ENCODE measurements around the gene METTL24.
"Not testable (repeated sequence)": the region's sequence is repeated elsewhere in the genome, so short reads cannot be mapped to it uniquely, and the experiment has no call there.

METTL24 gene

DNA sequence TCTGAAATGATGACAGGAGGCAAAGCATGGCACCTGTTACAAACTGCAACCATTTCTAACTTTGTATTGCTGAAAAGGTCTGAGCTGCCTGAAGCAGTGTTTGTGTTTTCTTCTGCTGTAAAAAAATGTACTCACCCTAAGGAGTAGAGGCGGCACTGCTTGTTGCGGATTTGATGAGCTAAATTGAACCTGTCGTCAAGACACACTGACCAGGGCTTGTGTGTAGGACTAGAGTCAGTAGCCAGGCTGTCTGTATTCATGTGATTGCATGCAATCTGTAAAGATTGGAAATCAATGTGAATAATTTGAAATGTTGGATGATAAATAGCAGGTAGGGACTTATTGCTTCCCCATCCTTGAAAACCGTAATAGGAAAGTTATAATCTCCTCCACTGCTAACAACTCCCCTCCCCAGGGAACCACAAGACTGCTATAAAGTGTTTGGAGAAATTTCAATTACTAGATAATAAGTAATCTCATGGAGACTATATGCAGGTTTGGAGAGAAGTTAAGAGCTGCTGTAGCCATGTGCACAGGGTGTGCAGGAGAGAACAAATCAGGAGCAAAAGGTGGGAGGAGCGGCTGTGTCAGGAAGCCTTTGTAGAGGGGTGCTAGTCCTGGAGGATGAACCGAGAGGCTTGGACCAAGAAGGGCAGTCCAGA is 42.8 kb downstream of the METTL24 start:
- DNase-seq (ENCODE audit: low read depth in 3 of 3) = no peak

GRCh38 chr6:110310861-110311446 is 47.2 kb downstream of the METTL24 start:
- no peak for DNase-seq (ENCODE audit: low read depth in 3 of 3)

DNA sequence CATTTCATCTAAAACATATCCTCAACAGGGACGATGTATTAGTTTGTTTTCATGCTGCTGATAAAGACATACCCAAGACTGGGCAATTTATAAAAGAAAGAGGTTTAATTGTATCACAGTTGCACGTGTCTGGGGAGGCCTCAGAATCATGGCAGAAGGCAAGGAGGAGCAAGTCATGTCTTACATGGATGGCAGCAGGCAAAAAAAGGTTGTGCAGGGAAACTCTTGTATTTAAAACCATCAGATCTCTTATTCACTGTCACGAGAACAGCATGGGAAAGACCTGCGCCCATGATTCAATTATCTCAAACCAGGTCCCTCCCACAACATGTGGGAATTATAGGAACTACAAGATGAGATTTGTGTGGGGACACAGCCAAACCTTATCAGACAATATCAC is 48.7 kb downstream of the METTL24 start:
- DNase-seq (ENCODE audit: low read depth in 3 of 3) = not testable (repeated sequence)

DNA sequence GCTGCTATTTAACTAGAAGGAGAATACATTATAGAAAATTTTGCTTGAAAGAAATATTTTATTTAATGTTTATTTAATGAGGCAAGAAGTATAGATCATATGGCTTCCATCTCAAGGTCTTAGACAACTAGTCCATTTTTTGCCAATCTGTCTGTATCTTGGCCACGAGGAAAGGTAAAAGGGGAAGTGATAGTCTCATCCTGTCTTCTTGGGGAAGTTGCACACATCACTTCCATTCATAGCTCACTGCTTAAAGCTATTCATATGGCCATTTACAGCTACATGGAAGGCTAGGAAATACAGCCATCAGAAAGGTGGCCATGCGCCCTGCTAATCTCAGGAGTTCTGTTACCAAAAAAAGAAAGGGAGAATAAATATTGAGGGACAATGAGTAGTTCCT is 50.8 kb downstream of the METTL24 start:
- no peak for DNase-seq (ENCODE audit: low read depth in 3 of 3)

DNA sequence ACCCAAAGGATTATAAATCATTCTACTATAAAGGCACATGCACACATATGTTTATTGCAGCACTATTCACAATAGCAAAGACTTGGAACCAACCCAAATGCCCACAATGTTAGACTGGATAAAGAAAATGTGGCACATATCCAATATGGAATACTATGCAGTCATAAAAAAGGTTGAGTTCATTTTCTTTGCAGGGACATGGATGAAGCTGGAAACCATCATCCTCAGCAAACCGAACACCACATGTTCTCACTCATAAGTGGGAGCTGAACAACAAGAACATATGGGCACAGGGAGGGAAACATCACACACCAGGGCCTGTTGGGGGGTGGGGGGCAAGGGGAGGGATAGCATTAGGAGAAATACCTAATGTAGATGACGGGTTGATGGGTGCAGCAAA is 52.3 kb downstream of the METTL24 start:
- DNase-seq (ENCODE audit: low read depth in 3 of 3) = not testable (repeated sequence)

DNA sequence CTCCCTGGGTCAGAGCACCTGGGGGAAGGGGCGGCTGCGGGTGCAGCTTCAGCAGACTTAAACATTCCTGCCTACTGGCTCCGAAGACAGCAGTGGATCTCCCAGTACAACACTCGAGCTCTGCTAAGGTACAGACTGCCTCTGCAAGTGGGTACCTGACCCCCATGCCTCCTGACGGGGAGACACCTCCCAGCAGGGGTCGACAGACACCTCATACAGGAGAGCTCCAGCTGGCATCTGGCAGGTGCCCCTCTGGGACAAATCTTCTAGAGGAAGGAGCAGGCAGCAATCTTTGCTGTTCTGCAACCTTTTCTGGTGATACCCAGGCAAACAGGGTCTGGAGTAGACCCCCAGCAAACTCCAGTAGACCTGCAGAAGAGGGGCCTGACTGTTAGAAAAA is 54.5 kb downstream of the METTL24 start:
- not testable (repeated sequence) for DNase-seq (ENCODE audit: low read depth in 3 of 3)

DNA sequence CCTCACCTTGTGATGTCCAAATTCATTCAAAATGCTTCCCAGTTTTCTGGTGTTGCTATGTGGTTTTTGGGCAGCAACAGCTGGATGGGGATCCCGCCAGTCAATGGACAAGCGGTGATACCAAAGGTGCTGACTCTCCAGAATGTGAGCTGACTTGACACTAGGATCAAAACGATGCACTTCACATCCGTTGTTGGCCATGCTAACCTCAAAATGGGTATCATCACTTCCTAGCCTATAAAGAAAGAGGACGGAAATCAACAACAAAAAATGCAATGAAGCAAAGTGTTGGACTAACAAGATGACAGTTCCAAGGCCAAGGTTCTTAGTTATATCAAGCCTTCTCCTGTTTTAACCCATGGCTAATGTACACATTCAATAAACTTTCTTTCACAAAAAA is 59.2 kb downstream of the METTL24 start:
- DNase-seq (ENCODE audit: low read depth in 3 of 3) = no peak

GRCh38 chr6:110298411-110298810 is 59.7 kb downstream of the METTL24 start:
- DNase-seq (ENCODE audit: low read depth in 3 of 3) = no peak

DNA sequence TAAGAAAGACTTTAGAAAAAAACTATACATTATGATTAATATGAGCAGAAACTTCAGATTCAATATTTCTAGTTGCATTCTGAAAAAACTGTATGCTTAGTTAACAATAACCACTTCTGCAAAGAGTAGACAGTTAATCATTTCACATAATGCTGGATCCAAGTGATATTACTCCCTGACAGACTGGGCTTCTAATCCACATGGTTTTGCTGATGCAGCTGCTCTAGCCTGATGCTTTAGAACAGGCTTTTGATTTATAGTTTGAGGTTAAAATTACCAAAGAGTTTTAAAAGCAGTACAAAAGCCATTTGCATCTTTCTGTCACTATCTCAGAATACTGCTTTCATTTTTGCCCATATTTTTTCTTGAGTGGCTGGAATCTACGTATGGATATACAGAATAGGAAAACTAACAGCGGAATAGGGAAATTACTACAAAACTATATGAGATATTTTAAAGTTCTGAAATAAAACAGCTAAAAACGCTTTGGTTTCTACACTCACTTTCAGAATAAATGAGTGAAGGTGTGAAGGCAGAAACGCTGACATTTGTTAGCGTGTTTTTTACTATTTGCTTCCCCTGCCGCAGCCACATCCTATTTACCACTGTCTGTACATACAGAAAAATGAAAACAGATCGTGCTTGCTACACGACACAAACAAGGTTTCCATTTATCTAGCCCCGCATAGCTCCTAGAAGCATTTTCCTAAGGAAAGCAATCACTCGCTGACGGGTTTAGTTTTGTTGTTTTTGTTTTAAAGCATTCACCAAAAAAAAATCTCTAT is 61.7 kb downstream of the METTL24 start:
- DNase-seq (ENCODE audit: low read depth in 3 of 3) = no peak

DNA sequence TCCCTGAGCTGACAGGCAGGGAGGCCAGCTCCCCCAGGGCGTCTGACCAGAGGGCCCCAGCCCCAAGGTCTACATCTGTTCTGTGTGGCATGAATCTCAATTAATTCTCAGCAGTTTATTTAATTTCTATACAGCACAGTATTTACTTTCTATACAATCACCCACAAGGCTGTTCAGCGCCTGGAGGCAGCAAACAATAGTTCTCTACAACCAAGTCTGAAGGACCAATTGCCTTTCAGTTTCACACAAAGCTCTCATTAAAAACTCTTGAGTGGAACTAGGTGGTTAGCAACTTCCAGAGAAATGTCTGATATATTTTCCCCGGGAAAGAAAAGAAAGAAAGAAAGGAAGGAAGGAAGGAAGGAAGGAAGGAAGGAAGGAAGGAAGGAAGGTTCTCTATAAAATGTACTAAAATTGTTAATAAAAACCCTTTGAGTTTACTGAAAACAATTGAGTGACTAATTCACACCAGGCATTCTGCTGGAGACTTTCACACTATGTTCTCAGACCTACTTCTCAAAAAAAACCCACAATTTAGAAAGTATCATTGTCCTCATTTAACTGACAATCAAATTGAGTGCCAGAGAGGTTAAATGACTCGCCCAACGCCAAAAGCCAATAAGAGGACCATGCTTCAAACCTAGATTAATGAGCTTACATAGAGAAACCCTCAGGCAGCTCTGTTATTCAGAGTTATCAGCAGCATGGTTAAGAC is 62.5 kb downstream of the METTL24 start:
- DNase-seq (ENCODE audit: low read depth in 3 of 3) = no peak

- DNase-seq (ENCODE audit: low read depth in 3 of 3) = no peak
These were observed 70.4 kb downstream of the METTL24 start for GRCh38 chr6:110287462-110288341.

DNA sequence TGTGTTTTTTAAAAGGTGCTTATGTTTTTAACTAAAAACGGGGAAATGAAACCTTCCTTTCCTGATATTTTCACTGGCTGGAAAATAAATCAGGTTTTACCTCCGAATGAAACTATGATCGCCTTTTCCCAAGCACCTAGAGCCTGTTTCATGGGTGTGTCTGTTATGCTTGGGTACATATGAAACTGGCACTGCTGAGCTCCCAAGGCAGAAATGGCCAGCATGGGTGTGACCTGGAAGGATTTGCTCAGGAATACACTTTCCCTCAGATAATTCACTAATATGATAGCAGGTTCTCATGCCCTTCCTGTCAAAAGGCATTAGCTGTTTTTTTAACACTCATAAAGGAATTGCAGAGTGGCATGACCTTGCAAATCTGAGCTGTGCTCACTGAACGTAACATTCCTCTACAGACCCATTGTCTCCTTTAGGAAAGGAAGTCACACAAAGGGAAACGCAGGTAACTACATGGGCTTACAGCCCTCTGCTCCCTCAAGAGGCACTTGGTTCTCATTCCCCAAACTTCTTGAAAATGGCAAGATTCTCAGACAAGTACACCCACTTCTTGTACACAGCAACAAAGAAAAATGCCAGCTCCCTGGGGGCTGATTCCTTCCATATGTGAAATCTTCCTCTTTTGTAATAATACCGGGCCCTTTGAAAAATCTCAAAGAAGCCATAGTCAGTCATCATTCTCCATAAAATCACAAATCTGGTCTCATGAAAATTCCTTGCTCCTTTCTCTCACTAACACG is 72.7 kb downstream of the METTL24 start:
- no peak for DNase-seq (ENCODE audit: low read depth in 3 of 3)

GRCh38 chr6:110284855-110285254 is 73.3 kb downstream of the METTL24 start:
- DNase-seq (ENCODE audit: low read depth in 3 of 3) = no peak

DNA sequence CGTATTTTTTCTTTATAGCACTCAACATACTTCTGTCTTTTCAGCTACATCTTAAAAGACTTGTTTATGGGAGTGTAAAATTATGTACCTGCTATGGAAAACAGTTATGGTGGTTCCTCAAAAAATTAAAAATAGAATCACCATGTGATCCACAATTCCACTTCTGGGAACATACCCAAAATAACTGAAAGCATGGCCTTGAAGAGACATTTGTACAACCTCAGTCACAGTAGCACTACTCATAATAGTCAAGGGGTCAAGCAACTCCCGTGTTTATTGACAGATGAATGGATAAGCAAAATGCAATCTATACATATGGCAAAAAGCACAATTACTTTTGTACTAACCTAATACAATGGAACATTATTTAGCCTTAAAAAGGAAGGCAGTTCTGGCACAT is 74.5 kb downstream of the METTL24 start:
- DNase-seq (ENCODE audit: low read depth in 3 of 3) = no peak

GRCh38 chr6:110282412-110282811 is 75.7 kb downstream of the METTL24 start:
- DNase-seq (ENCODE audit: low read depth in 3 of 3) = no peak

- no peak for DNase-seq (ENCODE audit: low read depth in 3 of 3)
These were observed 81.0 kb downstream of the METTL24 start for GRCh38 chr6:110277100-110277665.

GRCh38 chr6:110272781-110273180 is 85.4 kb downstream of the METTL24 start:
- not testable (repeated sequence) for DNase-seq (ENCODE audit: low read depth in 3 of 3)

GRCh38 chr6:110271732-110272022 is 86.5 kb downstream of the METTL24 start:
- DNase-seq (ENCODE audit: low read depth in 3 of 3) = no peak

- no peak for DNase-seq (ENCODE audit: low read depth in 3 of 3)
These were observed 88.0 kb downstream of the METTL24 start for GRCh38 chr6:110270165-110270564.

GRCh38 chr6:110269623-110270022 is 88.5 kb downstream of the METTL24 start:
- DNase-seq (ENCODE audit: low read depth in 3 of 3) = no peak

DNA sequence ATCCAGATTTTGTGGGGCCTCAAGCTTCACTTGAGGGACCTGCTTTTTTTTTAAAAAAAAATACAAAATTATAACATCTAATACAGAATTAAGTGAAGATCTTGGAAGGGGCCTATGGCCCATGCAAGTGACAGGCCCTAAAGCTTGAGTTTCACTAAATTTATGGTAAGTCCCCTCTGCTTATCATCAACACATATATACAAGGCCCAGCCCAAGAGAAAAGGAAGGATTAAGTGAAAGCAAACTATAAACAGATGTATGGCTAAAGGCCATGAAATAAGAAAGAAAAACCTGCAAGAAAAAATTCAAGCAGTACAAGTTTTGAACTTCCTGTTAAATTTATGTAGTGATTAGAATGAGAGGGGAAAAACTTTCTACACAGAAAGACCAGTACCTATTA is 91.2 kb downstream of the METTL24 start:
- no peak for DNase-seq (ENCODE audit: low read depth in 3 of 3)
